Psoas muscle (tissue), 8 donors: Measurements from ENCODE around the gene HTT. TPM values are rescaled to one million over a fixed set of nuclear protein-coding genes. Genes with fewer than 3 reads are reported as not detected.

ENCODE experiments used
- ATAC-seq, 4 donors: fragments of 200-7000 bp; cut with Tn5 transposase; one replicate each; pipeline ENCODE4 v1.9.1; 2020; ENCODE audit warnings: moderate library complexity in 3 of 4, mild to moderate bottlenecking in 2 of 4
- DNase-seq, 2 donors: peaks; one replicate each; pipeline ENCODE4 v3.0.0-alpha.2; 2020
- H3K27ac ChIP-seq: fragments of 200-600 bp; one replicate; pipeline ENCODE4 v1.8.0; 2022
- H3K27me3 ChIP-seq, 3 donors: fragments of 200-600 bp in 1 of 3; one replicate each; pipeline versions ENCODE4 v1.6.1 to v1.8.0; 2013 to 2022; ENCODE audit warnings: low read length in 2 of 3, mild to moderate bottlenecking in 2 of 3, moderate library complexity in 1 of 3; ENCODE audit not compliant: insufficient read depth in 3 of 3
- H3K36me3 ChIP-seq, 2 donors: fragments of 200-600 bp in 1 of 2; one replicate each; pipeline versions ENCODE4 v1.6.1 to v1.8.0; 2013 to 2022; ENCODE audit warnings: low read depth in 1 of 2, mild to moderate bottlenecking in 1 of 2, moderate library complexity in 1 of 2; ENCODE audit not compliant: insufficient read depth in 1 of 2
- H3K4me1 ChIP-seq: fragments of 200-600 bp; one replicate; pipeline ENCODE4 v1.8.0; 2022
- H3K4me3 ChIP-seq: fragments of 200-600 bp; one replicate; pipeline ENCODE4 v1.8.0; 2022; ENCODE audit warnings: mild to moderate bottlenecking
- H3K9me3 ChIP-seq: fragments of 200-600 bp; one replicate; pipeline ENCODE4 v1.8.0; 2022
- WGBS, 3 donors: extraction: QIAGEN DNeasy Blood & Tissue Kit; methylation state at CpG; one replicate each; pipeline versions ENCODE4 v1.1.6 to v1.1.7; 2013; 5-methylcytosine and 5-hydroxymethylcytosine counted together
- intact Hi-C, 2 donors: fragments of 100-400 bp; cut with DNase I; formaldehyde crosslinking; loops; one replicate each; pipeline versions ENCODE4 v1.11.0 to v1.14.2; 2022
- polyA plus RNA-seq, 3 donors: library from polyadenylated mRNA; stranded (reverse); fragments of 200-250 nt; gene quantifications; one replicate each; pipeline ENCODE4 v1.2.3, GENCODE V29; 2013
- total RNA-seq, 4 donors: library from RNA; stranded (reverse); fragmentation: NEBNext Ultra II Directional in 2 of 4; extraction: Animal tissue kit (Norgen Biotek cat#: 25700) in 2 of 4; gene quantifications; one replicate each; pipeline versions ENCODE4 v1.2.1 to v1.2.4, GENCODE V29; 2021 to 2023
- TF ChIP-seq, protein P1 (sequence below): fragments of 200-600 bp; IDR thresholded peaks from one replicate; pipeline ENCODE4 v1.8.0; 2022; ENCODE audit warnings: antibody characterized with exemption
- donor health status: healthy with polysubstance abuse.
- donor health status: DM: no; HTN: no; CAD: no; lungs with moderate emphysema.
- donor health status: Bipolar disorder and iron deficiency.
- donor health status: healthy.
- donor health status: DM: yes; HTN: yes; CAD: no.
- donor health status: DM: no; HTN: no; CAD: no.
- donor health status: DM: no; HTN: no; CAD: no.
- donor health status: DM: yes; HTN: yes; CAD: no.

Gene HTT
- total and polyA plus RNA-seq, 7 donors = 6.7 to 39.9 (median 29.6) TPM

DNA sequence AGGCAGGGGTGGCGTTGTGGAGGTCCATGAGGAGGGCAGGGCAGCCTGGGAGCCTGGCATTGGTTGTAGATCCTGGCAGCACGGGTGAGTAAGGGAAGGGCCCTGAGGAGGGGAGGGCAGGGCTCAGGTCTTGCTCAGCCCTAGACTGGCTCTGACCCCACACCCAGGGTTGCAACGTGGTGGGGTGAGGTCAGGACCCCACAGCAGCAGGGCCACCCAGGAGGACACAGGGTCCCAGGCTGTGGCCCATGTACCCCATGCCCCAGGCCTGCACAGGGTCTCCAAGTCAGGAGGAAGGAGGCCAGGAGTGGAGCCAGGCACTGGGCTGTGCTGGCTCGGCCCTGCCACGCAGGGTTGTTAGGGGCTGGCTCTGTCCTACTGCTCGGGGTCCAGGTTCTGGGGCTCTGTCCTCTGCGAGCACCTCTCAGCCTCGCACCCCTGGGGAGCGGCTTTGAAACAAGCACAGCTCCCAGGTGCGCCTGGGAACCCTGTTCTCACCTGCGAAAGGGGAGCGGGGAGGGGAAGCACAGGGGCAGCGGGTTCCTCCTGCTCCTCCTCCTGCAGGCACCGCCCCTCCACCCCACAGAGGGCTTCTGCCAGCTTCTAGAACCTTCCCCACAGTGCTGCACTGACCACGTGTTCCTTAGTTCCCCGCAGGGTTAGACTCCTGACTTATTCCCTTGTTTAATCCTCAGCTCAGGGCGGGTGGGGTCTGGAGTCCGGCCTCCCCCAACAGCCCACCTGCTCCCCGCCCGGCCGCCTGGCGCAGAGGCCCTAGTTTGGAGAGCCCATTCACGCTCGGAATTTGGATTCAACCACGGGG, 194.8 kb downstream of the HTT start:
- intact Hi-C loops = no loop called here
- H3K27me3 ChIP-seq = no peaks in the 10 kb centered on the region
- peak overlapping the region; percentile 39 for H3K4me3 ChIP-seq
- no peaks in the 10 kb centered on the region for H3K9me3 ChIP-seq
- peaks cover 15% of the 10 kb centered on the region for H3K4me1 ChIP-seq
- H3K27ac ChIP-seq = peak overlapping the region; percentile 55
- no peaks in the 10 kb centered on the region for H3K36me3 ChIP-seq
- TF ChIP-seq, protein P1, sequence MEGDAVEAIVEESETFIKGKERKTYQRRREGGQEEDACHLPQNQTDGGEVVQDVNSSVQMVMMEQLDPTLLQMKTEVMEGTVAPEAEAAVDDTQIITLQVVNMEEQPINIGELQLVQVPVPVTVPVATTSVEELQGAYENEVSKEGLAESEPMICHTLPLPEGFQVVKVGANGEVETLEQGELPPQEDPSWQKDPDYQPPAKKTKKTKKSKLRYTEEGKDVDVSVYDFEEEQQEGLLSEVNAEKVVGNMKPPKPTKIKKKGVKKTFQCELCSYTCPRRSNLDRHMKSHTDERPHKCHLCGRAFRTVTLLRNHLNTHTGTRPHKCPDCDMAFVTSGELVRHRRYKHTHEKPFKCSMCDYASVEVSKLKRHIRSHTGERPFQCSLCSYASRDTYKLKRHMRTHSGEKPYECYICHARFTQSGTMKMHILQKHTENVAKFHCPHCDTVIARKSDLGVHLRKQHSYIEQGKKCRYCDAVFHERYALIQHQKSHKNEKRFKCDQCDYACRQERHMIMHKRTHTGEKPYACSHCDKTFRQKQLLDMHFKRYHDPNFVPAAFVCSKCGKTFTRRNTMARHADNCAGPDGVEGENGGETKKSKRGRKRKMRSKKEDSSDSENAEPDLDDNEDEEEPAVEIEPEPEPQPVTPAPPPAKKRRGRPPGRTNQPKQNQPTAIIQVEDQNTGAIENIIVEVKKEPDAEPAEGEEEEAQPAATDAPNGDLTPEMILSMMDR = no peak
- ATAC-seq (peak; percentile 32 to 53 (median 41)), DNase-seq (peak in 1 of 2 donors; percentile 53)
- 56 to 59% (median 59%) methylated on average over 21 to 25 of the region's 25 CpGs for WGBS, 3 donors

DNA sequence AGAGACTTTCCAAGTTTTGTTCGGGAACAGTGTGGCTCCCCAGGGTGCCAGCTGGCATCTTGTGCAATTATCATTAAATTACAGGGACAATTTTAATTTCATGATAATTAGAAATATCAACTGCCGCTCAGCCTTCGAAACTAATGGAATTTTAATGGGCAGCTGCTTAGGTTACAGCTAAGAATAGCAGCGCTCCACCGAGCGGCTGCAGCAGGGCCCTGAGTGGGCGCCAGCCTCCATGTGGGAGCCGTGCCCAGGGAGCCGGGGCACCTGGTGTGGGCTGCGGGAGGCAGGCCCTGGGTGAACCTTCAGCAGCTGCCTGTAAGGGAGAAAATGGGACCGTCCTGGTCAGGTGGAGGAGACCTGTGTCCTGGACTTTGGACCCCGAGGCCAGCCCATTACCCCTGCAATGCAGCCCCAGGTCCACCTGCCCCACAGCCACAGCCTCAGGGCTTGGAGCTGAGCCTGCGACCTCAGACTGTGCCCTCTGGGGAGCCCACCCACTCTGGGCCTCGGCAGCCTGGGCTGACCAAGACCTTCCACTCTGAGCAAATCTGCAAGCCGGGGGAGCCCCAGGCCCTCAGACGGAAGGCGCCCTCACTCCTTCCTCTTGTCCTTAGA, 195.6 kb downstream of the HTT start:
- H3K4me1 ChIP-seq = peaks cover 15% of the 10 kb centered on the region
- DNase-seq (peak; percentile 63 to 88), ATAC-seq (peak; percentile 95 to 100 (median 98))

GRCh38 chr4:3271131-3271530, 196.7 kb downstream of the HTT start:
- Histone ChIP-seq H3K4me1 (peaks cover 15% of the 10 kb centered on the region), H3K36me3 (no peaks in the 10 kb centered on the region), H3K27ac (no peak overlapping the region), H3K9me3 (no peaks in the 10 kb centered on the region), H3K4me3 (no peak overlapping the region), H3K27me3 (no peaks in the 10 kb centered on the region)
- ATAC-seq (no peak), DNase-seq (no peak)
- intact Hi-C loops = no loop called here
- 54 to 84% (median 56%) methylated on average over 14 of the region's 14 CpGs for WGBS, 3 donors
- TF ChIP-seq, protein P1 = no peak

More for the DNA sequence above, 195.6 kb downstream of the HTT start:
- Histone ChIP-seq H3K9me3 (no peaks in the 10 kb centered on the region), H3K27ac (peak overlapping the region; percentile 65), H3K4me3 (peak overlapping the region; percentile 39), H3K27me3 (no peaks in the 10 kb centered on the region), H3K36me3 (no peaks in the 10 kb centered on the region)
- TF ChIP-seq, protein P1 = no peak
- 33 to 47% (median 33%) methylated on average over 17 of the region's 17 CpGs for WGBS, 3 donors
- intact Hi-C loops = no loop called here

DNA sequence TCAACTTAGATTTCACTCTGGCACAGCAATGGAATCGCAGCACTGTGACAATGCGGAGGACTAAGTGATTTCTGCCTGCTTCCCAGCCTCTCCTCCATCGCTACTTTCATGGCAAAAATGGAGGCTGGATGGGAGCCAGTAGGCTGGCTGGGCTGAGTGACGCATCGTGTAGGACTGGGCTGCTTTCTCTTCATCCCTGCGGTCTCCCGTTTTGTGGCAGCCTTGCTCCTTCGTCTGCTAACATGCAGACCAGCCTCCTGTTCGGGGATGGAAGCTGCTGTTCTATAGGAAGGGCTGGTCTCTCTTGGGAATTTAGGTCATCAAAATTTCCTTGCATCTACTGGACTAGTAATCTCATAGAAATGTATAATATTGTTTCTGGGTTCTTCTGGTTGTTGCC, 202.5 kb downstream of the HTT start:
- ATAC-seq = peak in 2 of 4 donors; percentile 36 to 42

More for the DNA sequence above, 202.5 kb downstream of the HTT start:
- no peaks in the 10 kb centered on the region for H3K36me3 ChIP-seq
- intact Hi-C loops = no loop called here
- H3K4me3 ChIP-seq = no peak overlapping the region
- H3K27me3 ChIP-seq = no peaks in the 10 kb centered on the region
- H3K27ac ChIP-seq = no peak overlapping the region
- DNase-seq = no peak
- no peaks in the 10 kb centered on the region for H3K4me1 ChIP-seq
- TF ChIP-seq, protein P1 = no peak
- 61 to 63% (median 62%) methylated on average over 9 of the region's 9 CpGs for WGBS, 3 donors
- no peaks in the 10 kb centered on the region for H3K9me3 ChIP-seq
